HepG2 (cell line): ENCODE data around the gene TRIM69. TPM values are rescaled to one million over a fixed set of nuclear protein-coding genes. Genes with fewer than 3 reads are reported as not detected.

Experiments
- ATAC-seq: fragments of 200-7000 bp; cut with Tn5 transposase; 3 replicates; pipeline ENCODE4 v1.9.1; 2020; ENCODE audit warnings: mild to moderate bottlenecking, moderate library complexity
- BruUV-seq: library from RNA; stranded (reverse); fragments of 400-500 nt; replicated peaks from 2 replicates; lab custom pipeline; 2021; lab: Mats Ljungman, UMichigan
- CTCF ChIA-PET: fragments of 300-600 bp; formaldehyde crosslinking; extraction: SDS; loops from one replicate; lab custom pipeline; 2021; ENCODE audit warnings: low total read pairs, inconsistent platforms, low intra/inter-chr PET ratio; lab: Yijun Ruan, JAX
- POLR2A ChIA-PET: fragments of 350-600 bp; sonication (Branson Sonifier 250); formaldehyde crosslinking; loops from one replicate; lab custom pipeline; 2020; ENCODE audit warnings: antibody characterized with exemption, inconsistent platforms; lab: Yijun Ruan, JAX
- DNase-seq: peaks from one replicate; pipeline ENCODE4 v3.0.0-alpha.2; 2015; ENCODE audit warnings: low spot score
- FAIRE-seq: peaks from 3 replicates; lab custom pipeline; 2011; peaks lifted over from hg19 to GRCh38; lab: Jason Lieb, UNC
- H2AFZ ChIP-seq: one replicate; pipeline ENCODE4 v1.6.1; 2011; ENCODE audit warnings: low read length, inconsistent platforms
- H3K27ac ChIP-seq: fragments of 300-600 bp; 3 replicates; pipeline ENCODE4 v1.8.0; 2011; ENCODE audit warnings: mixed run types, mild to moderate bottlenecking, mixed read lengths, low read length, inconsistent platforms; ENCODE audit not compliant: insufficient read depth; ENCODE audit errors: extremely low read length
- H3K27me3 ChIP-seq, 2 experiments: fragments of 200-600 bp in 1 of 2; 2 replicates in 1 of 2; 3 replicates in 1 of 2; pipeline versions ENCODE4 v1.6.0 to v1.8.0; 2011; ENCODE audit warnings: low read length in 2 of 2, mild to moderate bottlenecking in 2 of 2, moderate library complexity in 2 of 2, inconsistent platforms in 1 of 2; ENCODE audit not compliant: insufficient read depth in 2 of 2, control insufficient read depth in 1 of 2
- H3K36me3 ChIP-seq, 2 experiments: fragments of 200-600 bp in 1 of 2; replicated peaks in 1 of 2; 2 replicates in 1 of 2; 3 replicates in 1 of 2; pipeline versions ENCODE4 v1.5.1 to v1.8.0; 2011; ENCODE audit warnings: low read length in 2 of 2, inconsistent platforms in 1 of 2; ENCODE audit not compliant: insufficient read depth in 2 of 2, control insufficient read depth in 1 of 2
- H3K4me1 ChIP-seq: 2 replicates; pipeline ENCODE4 v1.5.1; 2012; ENCODE audit warnings: low read length, inconsistent platforms; ENCODE audit not compliant: insufficient read depth
- H3K4me2 ChIP-seq: 2 replicates; pipeline ENCODE4 v1.6.0; 2011; ENCODE audit warnings: low read depth, low read length, inconsistent platforms
- H3K4me3 ChIP-seq, 3 experiments: fragments of 200-600 bp in 1 of 3; sonication (generic), shearing (Covaris generic) in 1 of 3; replicated peaks in 1 of 3; 2 replicates each; pipeline ENCODE4 v1.5.1; 2011 to 2016; ENCODE audit warnings: low read length in 3 of 3, inconsistent platforms in 2 of 3, low read depth in 2 of 3, mild to moderate bottlenecking in 2 of 3, control low read depth in 1 of 3, mixed read lengths in 1 of 3; ENCODE audit not compliant: insufficient read depth in 1 of 3
- H3K79me2 ChIP-seq: one replicate; pipeline ENCODE4 v1.6.1; 2011; ENCODE audit warnings: low read length, inconsistent platforms; ENCODE audit not compliant: insufficient read depth
- H3K9ac ChIP-seq: 2 replicates; pipeline ENCODE4 v1.6.0; 2011; ENCODE audit warnings: mild to moderate bottlenecking, low read depth, low read length, inconsistent platforms; ENCODE audit not compliant: insufficient read depth
- H3K9me3 ChIP-seq: 2 replicates; pipeline ENCODE4 v1.5.1; 2012; ENCODE audit warnings: mild to moderate bottlenecking, low read length
- H4K20me1 ChIP-seq: 2 replicates; pipeline ENCODE4 v1.6.0; 2011; ENCODE audit warnings: inconsistent platforms, mild to moderate bottlenecking, low read length, moderate library complexity; ENCODE audit not compliant: insufficient read depth
- PATZ1 ChIP-seq: sonication (generic); formaldehyde crosslinking; IDR thresholded peaks from 2 replicates; pipeline ENCODE4 v1.4.0; 2020; ENCODE audit warnings: missing genetic modification reagents
- PITX1 ChIP-seq: sonication (generic); formaldehyde crosslinking; IDR thresholded peaks from 2 replicates; pipeline ENCODE4 v1.5.1; 2020; ENCODE audit warnings: mild to moderate bottlenecking, missing genetic modification reagents
- RERE ChIP-seq: IDR thresholded peaks from 2 replicates; pipeline ENCODE4 v1.6.1; 2016; ENCODE audit warnings: low read depth, missing genetic modification reagents, missing compliant biosample characterization
- ZBTB46 ChIP-seq: sonication (generic); formaldehyde crosslinking; IDR thresholded peaks from 2 replicates; pipeline ENCODE4 v1.4.0; 2020; ENCODE audit warnings: mild to moderate bottlenecking, missing genetic modification reagents, borderline replicate concordance
- ZFP37 ChIP-seq: sonication (generic); formaldehyde crosslinking; IDR thresholded peaks from 2 replicates; pipeline ENCODE4 v1.4.0; 2020; ENCODE audit warnings: missing genetic modification reagents, borderline replicate concordance
- ZNF296 ChIP-seq: sonication (generic); formaldehyde crosslinking; conservative IDR thresholded peaks from 2 replicates; pipeline ENCODE4 v1.5.0; 2020; ENCODE audit warnings: mild to moderate bottlenecking, missing genetic modification reagents
- in situ Hi-C: cut with HindIII; loops from 2 replicates; pipeline ENCODE4 v1.10.0; 2017; ENCODE audit warnings: low pct_unique_long_range_greater_than_20kb; ENCODE audit not compliant: extremely low pct_ligation_motif_present
- intact Hi-C: fragments of 100-400 bp; cut with micrococcal nuclease; formaldehyde crosslinking; loops from one replicate; pipeline ENCODE4 v1.10.0; 2022; ENCODE audit not compliant: unreplicated experiment
- polyA plus RNA-seq, 8 experiments: library from polyadenylated mRNA; depleted of rRNA in 3 of 8; stranded (reverse) in 7 of 8; unstranded in 1 of 8; fragments of >200 nt; fragmentation: Illumina TruSeq in 4 of 8; extraction: Trizol in 4 of 8; gene quantifications; 2 replicates each; pipeline versions ENCODE4 v1.2.1 to v1.2.3, GENCODE V29; 2011 to 2016; ENCODE audit warnings: low read depth in 4 of 8, missing spikeins in 1 of 8, mixed read lengths in 1 of 8; ENCODE audit not compliant: insufficient read depth in 1 of 8
- total RNA-seq, 5 experiments: library from RNA; depleted of rRNA; stranded (reverse); fragments of >200 nt; fragmentation: Illumina TruSeq; extraction: Trizol; gene quantifications; 2 replicates each; pipeline ENCODE4 v1.2.3, GENCODE V29; 2016; ENCODE audit warnings: low read depth in 1 of 5

The TRIM69 gene
- total and polyA plus RNA-seq, 2 of the 13 experiments (the other 11 are each of a cell fraction or from before 2014, with no cell fraction given) = 2.6 to 3.2 TPM

- TF ChIP-seq RERE (no peak), ZBTB46 (no peak), PITX1 (CRISPR knock-in tag) (no peak)
These were observed 41.0 kb upstream of the TRIM69 start (continued) for GRCh38 chr15:44695294-44695693.

GRCh38 chr15:44697014-44697413, 39.3 kb upstream of the TRIM69 start:
- ATAC-seq (no peak), FAIRE-seq (no peak), DNase-seq (no peak)
- H4K20me1 ChIP-seq = no peaks in the 10 kb centered on the region
- intact Hi-C loops = no loop called here
- no peak overlapping the region for H3K27ac ChIP-seq
- no peak overlapping the region for H2AFZ ChIP-seq
- H3K9me3 ChIP-seq = no peaks in the 10 kb centered on the region
- no peaks in the 10 kb centered on the region for H3K79me2 ChIP-seq
- no peaks in the 10 kb centered on the region; a peak in 1 of 5 replicates for H3K27me3 ChIP-seq
- in situ Hi-C loops = no loop called here
- no peak overlapping the region for H3K9ac ChIP-seq
- no peak overlapping the region for H3K4me3 ChIP-seq
- H3K36me3 ChIP-seq = no peaks in the 10 kb centered on the region
- ChIA-PET CTCF (no interaction called here), POLR2A (no interaction called here)
- BruUV-seq = no TSS peak
- H3K4me2 ChIP-seq = no peak overlapping the region
- H3K4me1 ChIP-seq = peaks cover 9% of the 10 kb centered on the region; the same call in 1 of the 2 replicates
- TF ChIP-seq ZFP37 (CRISPR knock-in tag) = no peak
- TF ChIP-seq ZNF296 = no peak
- TF ChIP-seq PATZ1 = no peak
